SH-SY5Y (cell line): ENCODE measurements around the gene CIITA.

Experiments used
- GATA2 ChIP-seq: IDR thresholded peaks from 2 replicates; pipeline ENCODE4 v1.6.1; 2011; ENCODE audit warnings: mild to moderate bottlenecking, low read depth, low read length
- GATA3 ChIP-seq: IDR thresholded peaks from 2 replicates; pipeline ENCODE4 v1.6.1; 2011; ENCODE audit warnings: low read depth, mild to moderate bottlenecking, low read length, moderate library complexity

The CIITA gene

GRCh38 chr16:10979717-10980601, 103.0 kb downstream of the CIITA start:
- TF ChIP-seq GATA2 (no peak), GATA3 (no peak)

GRCh38 chr16:10980813-10981212, 103.8 kb downstream of the CIITA start:
- TF ChIP-seq GATA3, result no peak
- TF ChIP-seq GATA2, result no peak

- TF ChIP-seq GATA2, result no peak
- no peak for TF ChIP-seq GATA3
These were observed 104.8 kb downstream of the CIITA start for GRCh38 chr16:10981697-10982216.

GRCh38 chr16:10982465-10983150, 105.6 kb downstream of the CIITA start:
- TF ChIP-seq GATA3 (no peak), GATA2 (no peak)

GRCh38 chr16:10983159-10983558, 106.2 kb downstream of the CIITA start:
- no peak for TF ChIP-seq GATA2
- no peak for TF ChIP-seq GATA3

- TF ChIP-seq GATA2 (no peak), GATA3 (no peak)
These were observed 107.5 kb downstream of the CIITA start for GRCh38 chr16:10984509-10984908.
